K562 (cell line): ENCODE data around the gene ZBTB39. TPM values are rescaled to one million over a fixed set of nuclear protein-coding genes. Genes with fewer than 3 reads are reported as not detected.

Experiments
- DIDO1 ChIP-seq: fragments of 450-650 bp; IDR thresholded peaks from 2 replicates; pipeline ENCODE4 v1.6.1; 2016; ENCODE audit warnings: low read depth, missing biosample characterization, missing genetic modification characterization
- ETV1 ChIP-seq: fragments of 450-650 bp; conservative IDR thresholded peaks from 2 replicates; pipeline ENCODE4 v1.6.1; 2016; ENCODE audit warnings: missing genetic modification characterization, control low read depth, low read depth, missing compliant biosample characterization
- ETV6 ChIP-seq, 3 experiments: fragments of 150-350 bp in 1 of 3; sonication (generic) in 1 of 3; formaldehyde crosslinking in 1 of 3; IDR thresholded peaks; 2 replicates each; pipeline versions ENCODE4 v1.6.1 to v1.8.0; 2014 to 2022; ENCODE audit warnings: borderline replicate concordance in 2 of 3, low read depth in 2 of 3, antibody characterized with exemption in 1 of 3, low read length in 1 of 3, mild to moderate bottlenecking in 1 of 3, missing genetic modification reagents in 1 of 3
- GABPA ChIP-seq: fragments of 200-800 bp; sonication (Bioruptor generic); conservative IDR thresholded peaks from 2 replicates; pipeline ENCODE4 v1.6.1; 2016; ENCODE audit warnings: low read depth, missing genetic modification characterization, missing compliant biosample characterization
- HDGF ChIP-seq: fragments of 450-650 bp; IDR thresholded peaks from 2 replicates; pipeline ENCODE4 v1.6.1; 2016
- HEY1 ChIP-seq: fragments of 250-450 bp; sonication (Bioruptor Pico); IDR thresholded peaks from 2 replicates; pipeline ENCODE4 v1.5.0; 2020; ENCODE audit warnings: mild to moderate bottlenecking, moderate library complexity, borderline replicate concordance
- HNRNPUL1 ChIP-seq: fragments of 200-400 bp; formaldehyde crosslinking; IDR thresholded peaks from 2 replicates; pipeline ENCODE4 v1.6.1; 2017; ENCODE audit warnings: low read length
- MYC ChIP-seq, 2 experiments: fragments of 250-450 bp in 1 of 2; sonication (Bioruptor Pico) in 1 of 2; IDR thresholded peaks; 2 replicates each; pipeline versions ENCODE4 v1.5.1 to v1.6.1; 2012 to 2021; ENCODE audit warnings: low read depth in 2 of 2, borderline replicate concordance in 1 of 2, improper control_type of control experiment in 1 of 2, low read length in 1 of 2, mild to moderate bottlenecking in 1 of 2, moderate library complexity in 1 of 2
- PHF20 ChIP-seq: fragments of 450-650 bp; IDR thresholded peaks from 2 replicates; pipeline ENCODE4 v1.6.1; 2018; ENCODE audit not compliant: partially characterized antibody
- RAD21 ChIP-seq, 2 experiments: fragments of 250-450 bp in 1 of 2; fragments of 450-650 bp in 1 of 2; sonication (Bioruptor Pico) in 1 of 2; formaldehyde crosslinking in 1 of 2; IDR thresholded peaks in 1 of 2; conservative IDR thresholded peaks in 1 of 2; 2 replicates each; pipeline versions ENCODE4 v1.4.0 to v1.8.0; 2020 to 2022; ENCODE audit warnings: mild to moderate bottlenecking in 2 of 2, moderate library complexity in 1 of 2
- SMARCE1 ChIP-seq: fragments of 450-650 bp; IDR thresholded peaks from 2 replicates; pipeline ENCODE4 v1.7.1; 2016; ENCODE audit warnings: mild to moderate bottlenecking
- ZNF316 ChIP-seq: fragments of 450-650 bp; IDR thresholded peaks from 2 replicates; pipeline ENCODE4 v1.6.1; 2016
- polyA plus RNA-seq, 8 experiments: library from polyadenylated mRNA; depleted of rRNA in 4 of 8; stranded (reverse) in 5 of 8; unstranded in 3 of 8; fragments of >200 nt; fragmentation: Nextera tagmentation in 2 of 8; fragmentation: Illumina TruSeq in 1 of 8; extraction: Ambion mirVana in 2 of 8; extraction: Trizol in 1 of 8; gene quantifications; 2 replicates each; pipeline versions ENCODE4 v1.2.1 to v1.2.3, GENCODE V29; 2011 to 2014; ENCODE audit warnings: inconsistent platforms in 1 of 8, missing spikeins in 1 of 8
- total RNA-seq, 7 experiments: library from RNA; depleted of rRNA in 6 of 7; stranded (reverse); fragments of >200 nt in 6 of 7; fragmentation: Illumina TruSeq in 2 of 7; extraction: Trizol in 2 of 7; gene quantifications; 2 replicates each; pipeline versions ENCODE4 v1.2.1 to v1.2.3, GENCODE V29; 2011 to 2021; ENCODE audit warnings: low replicate concordance in 1 of 7
- TF ChIP-seq, protein P1 (sequence below): fragments of 250-450 bp; sonication (Bioruptor Pico); IDR thresholded peaks from 2 replicates; pipeline ENCODE4 v1.4.0; 2020

The ZBTB39 gene
- total and polyA plus RNA-seq, 9 of the 15 experiments (the other 6 are each of a cell fraction or from before 2014, with no cell fraction given): 3.3 to 13.3 (median 8.6) TPM

DNA sequence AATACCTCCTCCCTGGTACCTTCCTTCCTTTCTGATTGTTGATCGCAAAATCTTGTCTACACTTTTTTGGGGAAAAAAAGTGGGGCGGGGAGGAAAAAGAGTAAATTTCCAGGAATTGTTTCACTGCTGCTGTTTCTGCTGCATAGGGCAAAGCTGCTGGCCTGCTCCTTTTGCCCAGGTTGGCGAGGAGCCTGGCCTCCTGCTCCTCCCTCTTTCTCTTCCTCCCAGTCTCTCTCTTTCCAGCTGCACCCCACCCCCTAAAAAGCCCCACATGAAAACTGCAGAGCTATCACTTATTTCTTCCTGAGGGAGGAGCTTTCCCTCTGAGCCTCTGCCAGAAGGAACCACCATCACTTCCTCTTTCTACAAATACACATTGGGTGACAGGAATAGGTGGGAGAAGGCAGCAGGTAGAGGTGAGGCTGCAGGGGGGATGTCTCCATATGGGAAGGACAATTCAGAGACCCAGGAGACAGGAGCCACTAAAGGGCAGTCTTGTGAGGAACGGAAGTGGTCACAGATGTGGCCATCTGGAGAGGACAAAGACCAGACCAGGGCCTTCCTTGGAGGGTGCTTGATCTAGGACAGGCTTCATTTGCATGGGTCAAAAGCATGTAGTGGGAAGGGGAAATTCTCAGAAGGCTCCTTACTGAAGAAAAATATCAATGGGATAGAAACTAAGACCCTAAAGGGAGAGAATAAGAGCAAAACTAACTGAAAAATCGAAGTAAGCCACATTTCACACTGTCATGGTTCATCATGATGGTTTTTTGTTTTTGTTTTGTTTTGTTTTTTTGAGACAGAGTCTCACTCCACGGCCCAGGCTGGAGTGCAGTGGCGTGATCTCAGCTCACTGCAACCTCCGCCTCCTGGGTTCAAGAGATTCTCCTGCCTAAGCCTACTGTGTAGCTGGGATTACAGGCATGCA, 14.8 kb downstream of the ZBTB39 start (continued):
- TF ChIP-seq ETV6 (IDR thresholded peaks at IDR 0.05; ENCODE audit: borderline replicate concordance in 1 of 2, low read depth in 2 of 2, low read length in 1 of 2) (peak; percentile 16 to 64; a peak in 2 of 4 replicates), ETV6 (CRISPR knock-in tag; IDR thresholded peaks at IDR 0.05; ENCODE audit: borderline replicate concordance) (no peak), ZNF316 (peak; percentile 91), SMARCE1 (0 out of 2 replicates have a peak, but pooled peaks have one; percentile 37), ETV1 (tag) (0 out of 2 replicates have a peak, but pooled peaks have one; percentile 14), HNRNPUL1 (no peak), RAD21 (CRISPR knock-in tag; conservative IDR thresholded peaks at IDR 0.05 in 1 of 2, IDR thresholded peaks at IDR 0.05 in 1 of 2) (no peak), DIDO1 (tag) (no peak), GABPA (tag) (peak; percentile 62), MYC (IDR thresholded peaks at IDR 0.05; ENCODE audit: low read depth, low read length) (peak; percentile 39; the same call in 1 of the 2 replicates), MYC (CRISPR knock-in tag; IDR thresholded peaks at IDR 0.05; ENCODE audit: borderline replicate concordance, low read depth) (no peak), HEY1 (CRISPR knock-in tag) (no peak), PHF20 (no peak), HDGF (0 out of 2 replicates have a peak, but pooled peaks have one; percentile 20)
- TF ChIP-seq, protein P1, sequence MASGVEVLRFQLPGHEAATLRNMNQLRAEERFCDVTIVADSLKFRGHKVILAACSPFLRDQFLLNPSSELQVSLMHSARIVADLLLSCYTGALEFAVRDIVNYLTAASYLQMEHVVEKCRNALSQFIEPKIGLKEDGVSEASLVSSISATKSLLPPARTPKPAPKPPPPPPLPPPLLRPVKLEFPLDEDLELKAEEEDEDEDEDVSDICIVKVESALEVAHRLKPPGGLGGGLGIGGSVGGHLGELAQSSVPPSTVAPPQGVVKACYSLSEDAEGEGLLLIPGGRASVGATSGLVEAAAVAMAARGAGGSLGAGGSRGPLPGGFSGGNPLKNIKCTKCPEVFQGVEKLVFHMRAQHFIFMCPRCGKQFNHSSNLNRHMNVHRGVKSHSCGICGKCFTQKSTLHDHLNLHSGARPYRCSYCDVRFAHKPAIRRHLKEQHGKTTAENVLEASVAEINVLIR: no peak
- TF ChIP-seq, all 486 proteins: peak for 48
